GM20431 (cell line): Measurements from ENCODE around the gene RTN4RL1.

Source experiments
- in situ Hi-C: fragments of 300-500 bp; cut with MseI, MboI; formaldehyde crosslinking; loops from one replicate; pipeline ENCODE4 v1.15.0; 2020; ENCODE audit warnings: low sequenced_read_pairs; ENCODE audit not compliant: unreplicated experiment

The RTN4RL1 gene

GRCh38 chr17:1960545-1960912, 64.6 kb downstream of the RTN4RL1 start:
- in situ Hi-C loops, result no loop called here

GRCh38 chr17:1959871-1960544, 65.1 kb downstream of the RTN4RL1 start:
- in situ Hi-C loops, result no loop called here

GRCh38 chr17:1958134-1958881, 66.8 kb downstream of the RTN4RL1 start:
- in situ Hi-C loops, result no loop called here

GRCh38 chr17:1957037-1957436, 68.1 kb downstream of the RTN4RL1 start:
- in situ Hi-C loops, result no loop called here

GRCh38 chr17:1956134-1956533, 69.0 kb downstream of the RTN4RL1 start:
- in situ Hi-C loops, result no loop called here

- in situ Hi-C loops, result no loop called here
Measured at GRCh38 chr17:1953831-1954230, 71.3 kb downstream of the RTN4RL1 start.

GRCh38 chr17:1951920-1952319, 73.2 kb downstream of the RTN4RL1 start:
- in situ Hi-C loops, result no loop called here

GRCh38 chr17:1949754-1950153, 75.4 kb downstream of the RTN4RL1 start:
- in situ Hi-C loops, result no loop called here

GRCh38 chr17:1948517-1948825, 76.7 kb downstream of the RTN4RL1 start:
- in situ Hi-C loops, result no loop called here

GRCh38 chr17:1947743-1948516, 77.2 kb downstream of the RTN4RL1 start:
- in situ Hi-C loops, result no loop called here

GRCh38 chr17:1947229-1947742, 77.8 kb downstream of the RTN4RL1 start:
- in situ Hi-C loops, result no loop called here

GRCh38 chr17:1946021-1946932, 78.9 kb downstream of the RTN4RL1 start:
- in situ Hi-C loops, result no loop called here

- in situ Hi-C loops, result no loop called here
Measured at GRCh38 chr17:1945621-1946020, 79.5 kb downstream of the RTN4RL1 start.

GRCh38 chr17:1943436-1943831, 81.7 kb downstream of the RTN4RL1 start:
- in situ Hi-C loops, result no loop called here

- in situ Hi-C loops, result no loop called here
Measured at GRCh38 chr17:1942666-1943435, 82.3 kb downstream of the RTN4RL1 start.

GRCh38 chr17:1942066-1942365, 83.1 kb downstream of the RTN4RL1 start:
- in situ Hi-C loops, result no loop called here

GRCh38 chr17:1941272-1942065, 83.7 kb downstream of the RTN4RL1 start:
- in situ Hi-C loops, result no loop called here

- in situ Hi-C loops, result no loop called here
Measured at GRCh38 chr17:1940810-1941185, 84.3 kb downstream of the RTN4RL1 start.
